Liver (tissue), 9 donors: ENCODE measurements around the gene ENTPD6. TPM values are rescaled to one million over a fixed set of nuclear protein-coding genes. Genes with fewer than 3 reads are reported as not detected.

ENCODE experiments used
- DNase-seq: peaks from one replicate; pipeline ENCODE4 v3.0.0-alpha.2; 2017; ENCODE audit warnings: low spot score
- H3K27ac ChIP-seq, 2 donors: one replicate each; pipeline ENCODE4 v1.7.0; 2013; ENCODE audit warnings: inconsistent platforms in 2 of 2, low read length in 2 of 2, control low read depth in 1 of 2, low read depth in 1 of 2, mild to moderate bottlenecking in 1 of 2
- H3K27me3 ChIP-seq, 4 donors: one replicate each; pipeline versions ENCODE4 v1.6.1 to v1.7.0; 2013; ENCODE audit warnings: low read length in 3 of 4, inconsistent platforms in 1 of 4, mild to moderate bottlenecking in 1 of 4, moderate library complexity in 1 of 4; ENCODE audit not compliant: control insufficient read depth in 4 of 4, insufficient read depth in 4 of 4
- H3K36me3 ChIP-seq, 4 donors: one replicate each; pipeline versions ENCODE4 v1.6.1 to v1.7.0; 2013; ENCODE audit warnings: low read length in 3 of 4, mild to moderate bottlenecking in 3 of 4, low read depth in 1 of 4, moderate library complexity in 1 of 4; ENCODE audit not compliant: control insufficient read depth in 4 of 4, insufficient read depth in 3 of 4
- H3K4me1 ChIP-seq, 4 donors: one replicate each; pipeline versions ENCODE4 v1.6.1 to v1.7.0; 2013; ENCODE audit warnings: low read length in 3 of 4, mild to moderate bottlenecking in 3 of 4, moderate library complexity in 1 of 4; ENCODE audit not compliant: control insufficient read depth in 4 of 4, insufficient read depth in 4 of 4
- H3K4me3 ChIP-seq, 3 donors: one replicate each; pipeline versions ENCODE4 v1.6.1 to v1.7.0; 2013; ENCODE audit warnings: low read length in 3 of 3, control low read depth in 1 of 3, low read depth in 1 of 3, mild to moderate bottlenecking in 1 of 3
- H3K9ac ChIP-seq, 2 donors: one replicate each; pipeline ENCODE4 v1.7.0; 2013; ENCODE audit warnings: low read length in 2 of 2, mild to moderate bottlenecking in 2 of 2, moderate library complexity in 2 of 2, control low read depth in 1 of 2, low read depth in 1 of 2
- H3K9me3 ChIP-seq, 4 donors: one replicate each; pipeline versions ENCODE4 v1.6.1 to v1.7.0; 2013; ENCODE audit warnings: low read length in 3 of 4; ENCODE audit not compliant: control insufficient read depth in 4 of 4
- FOXA1 ChIP-seq: IDR thresholded peaks from 2 replicates; pipeline ENCODE4 v1.6.1; 2016; ENCODE audit warnings: antibody characterized with exemption
- GABPA ChIP-seq, 2 donors: IDR thresholded peaks in 1 of 2; conservative IDR thresholded peaks in 1 of 2; 2 replicates each; pipeline ENCODE4 v1.6.1; 2016; ENCODE audit warnings: antibody characterized with exemption in 2 of 2, mild to moderate bottlenecking in 1 of 2, moderate library complexity in 1 of 2
- HNF4A ChIP-seq, 2 donors: conservative IDR thresholded peaks; 2 replicates each; pipeline ENCODE4 v1.6.1; 2016; ENCODE audit warnings: antibody characterized with exemption in 2 of 2, mild to moderate bottlenecking in 2 of 2
- JUND ChIP-seq, 2 donors: IDR thresholded peaks; 2 replicates each; pipeline ENCODE4 v1.6.1; 2016; ENCODE audit warnings: antibody characterized with exemption in 2 of 2
- RAD21 ChIP-seq, 2 donors: IDR thresholded peaks; 2 replicates each; pipeline ENCODE4 v1.6.1; 2016; ENCODE audit warnings: antibody characterized with exemption in 2 of 2, mild to moderate bottlenecking in 2 of 2
- REST ChIP-seq: IDR thresholded peaks from 2 replicates; pipeline ENCODE4 v1.6.1; 2016; ENCODE audit warnings: antibody characterized with exemption, mild to moderate bottlenecking
- SP1 ChIP-seq: IDR thresholded peaks from 2 replicates; pipeline ENCODE4 v1.6.1; 2018; ENCODE audit warnings: antibody characterized with exemption, mild to moderate bottlenecking
- TAF1 ChIP-seq: conservative IDR thresholded peaks from 2 replicates; pipeline ENCODE4 v1.6.1; 2016; ENCODE audit warnings: antibody characterized with exemption, mild to moderate bottlenecking
- YY1 ChIP-seq: IDR thresholded peaks from 2 replicates; pipeline ENCODE4 v1.6.1; 2016; ENCODE audit warnings: antibody characterized with exemption, mild to moderate bottlenecking
- WGBS: extraction: QIAGEN DNeasy Blood & Tissue Kit; methylation state at CpG from one replicate; pipeline ENCODE4 v1.1.7; 2013; 5-methylcytosine and 5-hydroxymethylcytosine counted together
- polyA plus RNA-seq, 2 donors: library from polyadenylated mRNA; stranded (reverse) in 1 of 2; unstranded in 1 of 2; fragments of 200-250 nt in 1 of 2; fragments of >200 nt in 1 of 2; fragmentation: Nextera tagmentation in 1 of 2; extraction: Ambion mirVana in 1 of 2; gene quantifications; one replicate each; pipeline versions ENCODE4 v1.2.1 to v1.2.3, GENCODE V29; 2013 to 2015
- total RNA-seq, 2 donors: library from RNA; depleted of rRNA; stranded (reverse); fragments of >200 nt; gene quantifications; one replicate each; pipeline ENCODE4 v1.2.3, GENCODE V29; 2014
- TF ChIP-seq, protein P1 (sequence below): fragments of 150-350 bp; IDR thresholded peaks from 2 replicates; pipeline ENCODE4 v1.5.1; 2017; ENCODE audit warnings: improper control_type of control experiment, low read depth, low read length; ENCODE audit not compliant: missing input control
- donor health status: healthy.
- donor health status: healthy.
- donor health status: healthy.
- donor health status: healthy.
- donor health status: healthy.

ENTPD6 gene
- total and polyA plus RNA-seq, 4 donors = 14.9 to 29.9 (median 24.4) TPM

DNA sequence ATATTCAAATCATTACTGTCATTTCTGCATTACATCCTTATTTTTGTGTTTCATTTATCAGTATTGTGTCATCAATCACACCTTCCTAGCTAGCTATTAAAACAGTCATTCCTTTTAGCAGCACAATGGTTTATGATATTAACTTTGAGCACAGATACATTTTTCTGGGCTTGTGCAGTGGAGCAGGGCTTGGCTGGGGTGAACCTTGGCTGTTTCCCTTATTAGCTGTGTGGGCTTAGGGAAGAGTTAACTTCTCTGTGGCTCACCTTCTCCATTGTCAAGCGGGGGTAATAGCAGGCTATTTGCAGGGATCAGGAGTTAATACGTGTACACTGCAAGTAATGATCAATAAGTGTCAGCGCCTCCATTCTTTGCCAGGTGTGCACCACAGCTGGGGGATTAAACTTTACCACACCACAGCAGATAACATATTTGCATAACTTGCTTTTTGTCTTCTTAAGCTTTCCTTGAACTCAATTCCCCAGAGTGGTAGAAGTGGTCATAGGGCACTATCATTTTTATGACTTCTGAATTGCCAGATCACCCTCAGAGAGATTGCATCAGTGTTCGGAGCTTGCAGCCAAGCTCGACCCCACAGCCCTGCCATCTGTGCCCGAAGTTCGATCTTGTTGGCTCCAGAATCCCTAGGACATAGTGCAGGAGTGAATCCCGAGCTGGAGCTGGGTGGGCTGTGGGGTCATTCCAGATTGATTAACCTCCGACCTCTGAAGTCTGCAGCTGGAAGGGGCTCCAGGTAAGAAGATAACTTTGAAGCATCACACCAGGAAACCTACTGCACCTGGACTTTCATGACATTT is 50.9 kb downstream of the ENTPD6 start:
- no peak overlapping the region for H3K27ac ChIP-seq
- peaks cover 0 to 3% (median 0%) of the 10 kb centered on the region in 4 donors for H3K9me3 ChIP-seq
- 46% methylated on average over 9 of the region's 9 CpGs for whole genome bisulfite sequencing
- no peak for TF ChIP-seq TAF1
- no peak overlapping the region for H3K4me3 ChIP-seq
- no peaks in the 10 kb centered on the region for H3K27me3 ChIP-seq
- peaks cover 3 to 26% (median 16%) of the 10 kb centered on the region in 4 donors for H3K4me1 ChIP-seq
- no peaks in the 10 kb centered on the region for H3K36me3 ChIP-seq
- no peak overlapping the region for H3K9ac ChIP-seq
- DNase-seq = no peak

- H3K4me1 ChIP-seq = peaks cover 3 to 26% (median 16%) of the 10 kb centered on the region in 4 donors
- peaks cover 0 to 3% (median 0%) of the 10 kb centered on the region in 4 donors for H3K9me3 ChIP-seq
- H3K9ac ChIP-seq = peak overlapping the region in 1 of 2 donors; percentile 77
- TF ChIP-seq FOXA1 = no peak
- TF ChIP-seq JUND (IDR thresholded peaks at IDR 0.05) = no peak
- peak in 1 of 2 donors; percentile 20 for TF ChIP-seq HNF4A (conservative IDR thresholded peaks at IDR 0.05)
- TF ChIP-seq GABPA (IDR thresholded peaks at IDR 0.05 in 1 of 2, conservative IDR thresholded peaks at IDR 0.05 in 1 of 2) = no peak
- peak; percentile 56 to 61 for TF ChIP-seq RAD21 (IDR thresholded peaks at IDR 0.05)
- TF ChIP-seq TAF1 = no peak
- TF ChIP-seq YY1 = peak; percentile 58
- TF ChIP-seq, protein P1, sequence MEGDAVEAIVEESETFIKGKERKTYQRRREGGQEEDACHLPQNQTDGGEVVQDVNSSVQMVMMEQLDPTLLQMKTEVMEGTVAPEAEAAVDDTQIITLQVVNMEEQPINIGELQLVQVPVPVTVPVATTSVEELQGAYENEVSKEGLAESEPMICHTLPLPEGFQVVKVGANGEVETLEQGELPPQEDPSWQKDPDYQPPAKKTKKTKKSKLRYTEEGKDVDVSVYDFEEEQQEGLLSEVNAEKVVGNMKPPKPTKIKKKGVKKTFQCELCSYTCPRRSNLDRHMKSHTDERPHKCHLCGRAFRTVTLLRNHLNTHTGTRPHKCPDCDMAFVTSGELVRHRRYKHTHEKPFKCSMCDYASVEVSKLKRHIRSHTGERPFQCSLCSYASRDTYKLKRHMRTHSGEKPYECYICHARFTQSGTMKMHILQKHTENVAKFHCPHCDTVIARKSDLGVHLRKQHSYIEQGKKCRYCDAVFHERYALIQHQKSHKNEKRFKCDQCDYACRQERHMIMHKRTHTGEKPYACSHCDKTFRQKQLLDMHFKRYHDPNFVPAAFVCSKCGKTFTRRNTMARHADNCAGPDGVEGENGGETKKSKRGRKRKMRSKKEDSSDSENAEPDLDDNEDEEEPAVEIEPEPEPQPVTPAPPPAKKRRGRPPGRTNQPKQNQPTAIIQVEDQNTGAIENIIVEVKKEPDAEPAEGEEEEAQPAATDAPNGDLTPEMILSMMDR = peak; percentile 19
- H3K27me3 ChIP-seq = no peaks in the 10 kb centered on the region
- H3K4me3 ChIP-seq = peak overlapping the region; percentile 63 to 87 (median 70)
- DNase-seq = peak; percentile 49
- WGBS = 9% methylated on average over 24 of the region's 24 CpGs
- H3K36me3 ChIP-seq = no peaks in the 10 kb centered on the region
- peak overlapping the region; percentile 73 to 88 for H3K27ac ChIP-seq
These were observed 51.5 kb downstream of the ENTPD6 start for GRCh38 chr20:25247000-25247517.

DNA sequence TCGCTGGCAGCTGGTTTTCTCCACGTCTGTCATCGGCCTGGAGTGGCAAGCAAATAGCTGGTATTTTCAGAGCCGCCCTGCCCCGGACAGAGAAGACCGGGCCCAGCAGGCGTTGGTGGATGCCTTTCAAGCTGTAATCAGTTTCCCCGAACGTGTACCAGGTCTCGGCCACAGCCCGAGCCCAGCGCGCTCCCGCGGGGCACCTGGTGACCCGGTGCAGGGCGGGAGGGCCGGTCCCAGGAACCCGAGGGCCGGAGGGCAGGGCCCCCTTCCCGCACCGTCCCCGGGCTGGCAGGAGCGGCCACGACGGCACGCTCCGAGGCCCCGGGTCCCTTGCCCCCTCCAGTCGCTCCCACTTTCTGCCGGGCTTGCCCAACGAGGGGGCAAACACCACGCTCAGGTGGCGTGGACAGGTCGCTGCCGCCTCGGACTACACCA is 52.0 kb downstream of the ENTPD6 start:
- no peak for DNase-seq
- peak overlapping the region; percentile 63 to 87 (median 70) for H3K4me3 ChIP-seq
- WGBS = under 1% methylated on average over 37 of the region's 37 CpGs
- TF ChIP-seq SP1 = no peak
- TF ChIP-seq REST = peak; percentile 39
- no peak for TF ChIP-seq HNF4A (conservative IDR thresholded peaks at IDR 0.05)
- H3K27ac ChIP-seq = peak overlapping the region; percentile 73 to 88
- H3K4me1 ChIP-seq = peaks cover 3 to 26% (median 16%) of the 10 kb centered on the region in 4 donors
- H3K9ac ChIP-seq = peak overlapping the region in 1 of 2 donors; percentile 77
- H3K36me3 ChIP-seq = no peaks in the 10 kb centered on the region
- no peaks in the 10 kb centered on the region for H3K27me3 ChIP-seq
- peaks cover 0 to 3% (median 0%) of the 10 kb centered on the region in 4 donors for H3K9me3 ChIP-seq
